CD4-positive, alpha-beta T cell treated with Interleukin-4 for 4 hours (primary cell): ENCODE data around the gene TBX4.
"Not testable (repeated sequence)": the region's sequence is repeated elsewhere in the genome, so short reads cannot be mapped to it uniquely, and the experiment has no call there.

Experiments used
- DNase-seq: peaks from one replicate; pipeline ENCODE4 v3.0.0-alpha.2; 2020

The TBX4 gene

GRCh38 chr17:61486135-61487120 lies 34.2 kb downstream of the TBX4 start:
- DNase-seq: no peak

- no peak for DNase-seq
Measured at GRCh38 chr17:61487161-61487988, 35.2 kb downstream of the TBX4 start.

- no peak for DNase-seq
Measured at GRCh38 chr17:61487989-61488595, 35.9 kb downstream of the TBX4 start.

- no peak for DNase-seq
Measured at GRCh38 chr17:61488878-61489718, 36.9 kb downstream of the TBX4 start.

GRCh38 chr17:61489719-61490490 lies 37.7 kb downstream of the TBX4 start:
- no peak for DNase-seq

GRCh38 chr17:61490540-61490975 lies 38.3 kb downstream of the TBX4 start:
- DNase-seq: no peak

GRCh38 chr17:61491981-61492380 lies 39.8 kb downstream of the TBX4 start:
- no peak for DNase-seq

- no peak for DNase-seq
Measured at GRCh38 chr17:61492759-61493526, 40.7 kb downstream of the TBX4 start.

- DNase-seq: not testable (repeated sequence)
Measured at GRCh38 chr17:61493830-61494324, 41.7 kb downstream of the TBX4 start.

GRCh38 chr17:61494325-61495160 lies 42.3 kb downstream of the TBX4 start:
- DNase-seq: no peak

- DNase-seq: peak; percentile 10
Measured at GRCh38 chr17:61495161-61495857, 43.1 kb downstream of the TBX4 start.

GRCh38 chr17:61496174-61496956 lies 44.1 kb downstream of the TBX4 start:
- DNase-seq: no peak

GRCh38 chr17:61496957-61497653 lies 44.9 kb downstream of the TBX4 start:
- no peak for DNase-seq

- DNase-seq: no peak
Measured at GRCh38 chr17:61498042-61498994, 46.1 kb downstream of the TBX4 start.

- DNase-seq: no peak
Measured at GRCh38 chr17:61499632-61500031, 47.4 kb downstream of the TBX4 start.

- no peak for DNase-seq
Measured at GRCh38 chr17:61500287-61500686, 48.1 kb downstream of the TBX4 start.
